GM18909 (cell line): Measurements from ENCODE around the gene KPNA6.
"Not testable (repeated sequence)": the region's sequence is repeated elsewhere in the genome, so short reads cannot be mapped to it uniquely, and the experiment has no call there.

Experiments
- ATAC-seq: cut with Tn5 transposase; IDR thresholded peaks from one replicate; pipeline ENCODE4 v1.9.1; 2021; ENCODE audit warnings: mild to moderate bottlenecking; ENCODE audit not compliant: unreplicated experiment, poor library complexity

KPNA6 gene

GRCh38 chr1:32107742-32108661 is at the start of gene KPNA6:
Gene KPNA6 (plus strand): TSS chr1:32108056. CDS start chr1:32108131, 75 bp downstream.
- peak; percentile 79 for ATAC-seq

DNA sequence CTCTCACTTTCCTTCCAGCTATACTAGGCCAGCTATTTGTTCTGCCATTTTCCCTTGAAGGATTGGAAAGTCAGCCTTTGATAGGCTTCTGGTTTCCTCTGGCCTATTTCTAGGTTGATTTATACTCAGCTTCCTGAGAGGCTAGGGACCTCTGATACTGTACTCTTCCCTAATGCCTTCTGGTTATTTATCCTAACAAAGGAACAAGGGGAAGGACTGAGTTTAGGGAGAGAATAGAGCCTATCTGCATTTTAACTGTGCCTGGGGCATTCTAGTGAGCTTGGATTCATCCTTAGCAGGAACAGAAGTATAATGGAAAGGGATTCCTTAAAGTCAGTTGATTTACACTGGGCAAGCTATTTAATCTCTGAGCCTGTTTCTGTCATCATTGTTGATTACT is 46.9 kb upstream of the KPNA6 start:
- ATAC-seq = no peak

- no peak for ATAC-seq
These were observed 45.0 kb upstream of the KPNA6 start for GRCh38 chr1:32062867-32063230.

- no peak for ATAC-seq
These were observed 44.6 kb upstream of the KPNA6 start for GRCh38 chr1:32063261-32063681.

- ATAC-seq = not testable (repeated sequence)
These were observed 42.0 kb upstream of the KPNA6 start for GRCh38 chr1:32065613-32066488.

GRCh38 chr1:32066489-32066873 is 41.4 kb upstream of the KPNA6 start:
- no peak for ATAC-seq

- no peak for ATAC-seq
These were observed 38.8 kb upstream of the KPNA6 start for GRCh38 chr1:32068957-32069588.

GRCh38 chr1:32071758-32072621 is 35.9 kb upstream of the KPNA6 start:
- ATAC-seq = no peak

DNA sequence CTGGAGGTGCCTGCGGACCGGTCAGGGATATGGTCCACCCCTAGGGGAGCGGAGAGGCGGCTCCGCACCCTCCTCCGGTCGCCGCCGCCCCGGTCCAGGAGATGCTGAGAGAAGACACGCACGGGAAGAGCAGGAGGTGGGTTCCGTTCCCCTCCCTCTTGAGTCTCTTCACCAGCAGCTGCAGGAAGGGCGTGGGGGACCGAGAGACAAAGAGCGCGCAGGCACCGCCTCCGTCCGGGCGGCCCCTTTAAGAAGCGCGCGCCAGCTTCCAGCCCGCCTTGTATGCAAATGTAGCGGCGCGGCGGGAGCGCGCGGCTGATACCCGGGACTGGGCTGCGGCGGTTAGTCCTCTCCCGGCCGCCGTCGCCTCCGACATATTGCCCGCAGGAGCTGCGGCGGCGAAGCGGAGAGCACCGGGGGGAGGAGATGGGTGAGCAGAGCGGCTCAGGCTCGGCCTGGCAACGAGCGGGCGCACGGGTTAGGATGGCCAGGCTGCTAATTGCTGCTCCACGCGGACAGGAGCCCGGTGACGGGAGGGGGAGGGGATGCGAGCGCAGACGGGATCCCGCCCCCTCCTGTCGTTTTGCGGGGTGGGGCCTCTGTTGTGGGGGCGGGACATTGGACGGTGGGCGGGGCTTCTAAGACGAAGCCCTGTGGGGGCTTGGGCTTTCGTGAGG is 35.1 kb upstream of the KPNA6 start, which contains the start of gene TMEM39B:
Gene TMEM39B, plus strand, starts transcription at position 318 of the 677 bp plus-strand sequence. Its CDS starts 109 bp downstream, at position 427.
- peak; percentile 87 for ATAC-seq

GRCh38 chr1:32073299-32074229 is 34.3 kb upstream of the KPNA6 start:
- no peak for ATAC-seq

DNA sequence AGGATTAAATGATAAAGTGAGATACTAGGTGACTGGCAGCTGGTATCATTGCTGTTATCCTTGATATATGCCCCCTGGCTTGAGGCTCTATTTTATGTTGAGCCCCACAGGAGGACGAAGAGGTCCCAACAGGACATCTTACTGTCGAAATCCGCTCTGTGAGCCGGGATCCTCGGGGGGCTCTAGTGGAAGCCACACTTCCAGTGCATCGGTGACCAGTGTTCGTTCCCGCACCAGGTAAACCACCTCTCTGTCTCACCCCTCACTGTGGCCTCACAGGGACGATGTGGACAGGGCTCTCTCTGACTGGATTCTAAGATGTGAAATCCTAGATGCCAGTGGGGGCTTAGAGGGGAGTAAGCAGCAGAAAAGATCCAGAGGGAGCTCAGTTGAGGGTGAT is 33.0 kb upstream of the KPNA6 start:
- ATAC-seq = no peak

GRCh38 chr1:32077451-32077850 is 30.4 kb upstream of the KPNA6 start:
- ATAC-seq = no peak

DNA sequence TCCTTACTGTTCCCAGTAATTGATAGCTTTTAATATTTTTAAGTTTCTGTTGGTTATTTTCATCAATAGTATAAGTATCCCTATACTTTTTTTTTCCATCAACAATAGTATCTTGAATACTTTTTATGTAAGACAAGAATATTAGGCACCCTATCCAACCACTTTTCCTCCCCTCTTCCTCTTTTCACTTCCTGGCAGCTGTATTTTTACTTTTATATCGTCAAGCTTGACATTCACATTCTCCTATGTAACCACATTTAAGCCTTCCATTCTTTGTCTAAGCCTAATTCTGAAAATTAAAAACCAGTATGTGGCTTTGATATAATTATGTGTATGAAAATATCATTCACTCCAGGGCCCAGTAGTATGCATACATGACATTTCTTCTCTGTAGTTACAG is 25.8 kb upstream of the KPNA6 start:
- no peak for ATAC-seq

- not testable (repeated sequence) for ATAC-seq
These were observed 21.5 kb upstream of the KPNA6 start for GRCh38 chr1:32086381-32086780.

GRCh38 chr1:32091176-32091575 is 16.7 kb upstream of the KPNA6 start:
- no peak for ATAC-seq

GRCh38 chr1:32091591-32091990 is 16.3 kb upstream of the KPNA6 start:
- no peak for ATAC-seq

GRCh38 chr1:32094746-32095521 is 12.9 kb upstream of the KPNA6 start:
- no peak for ATAC-seq
